Measurements from ENCODE around the gene AKAP12. TPM values are rescaled to one million over a fixed set of nuclear protein-coding genes. Genes with fewer than 3 reads are reported as not detected.
"Not testable (repeated sequence)": the region's sequence is repeated elsewhere in the genome, so short reads cannot be mapped to it uniquely, and the experiment has no call there.

AKAP12 gene
- total RNA-seq, 1 experiment from 2014 or later: 109 TPM

GRCh38 chr6:151381722-151382121 lies 142.0 kb downstream of the AKAP12 start:
- ATAC-seq: no peak
- Histone ChIP-seq H3K9me3 (ENCODE audit: low read length) (no peaks in the 10 kb centered on the region), H3K9ac (ENCODE audit: low read length) (no peak overlapping the region), H3K27ac (ENCODE audit: low read length) (no peak overlapping the region), H2AFZ (ENCODE audit: low read length) (no peak overlapping the region), H3K79me2 (ENCODE audit: low read length) (peaks cover 84% of the 10 kb centered on the region), H3K4me3 (ENCODE audit: low read length) (no peak overlapping the region), H3K4me2 (ENCODE audit: low read length) (no peak overlapping the region), H4K20me1 (ENCODE audit: low read length) (no peaks in the 10 kb centered on the region), H3F3A (ENCODE audit: low read length, unreplicated experiment) (no peaks in the 10 kb centered on the region), H3K4me1 (ENCODE audit: insufficient read depth, low read length) (no peaks in the 10 kb centered on the region), H3K36me3 (ENCODE audit: low read depth, low read length) (no peaks in the 10 kb centered on the region), H3K9me2 (replicated peaks; ENCODE audit: low read length) (no peaks in the 10 kb centered on the region), H3K27me3 (ENCODE audit: low read length) (no peaks in the 10 kb centered on the region)
- CTCF ChIA-PET: no interaction called here
- POLR2A ChIA-PET (ENCODE audit: unreplicated experiment): no interaction called here
- intact Hi-C loops (cut with micrococcal nuclease): no loop called here
- TF ChIP-seq EZH2 (IDR thresholded peaks at IDR 0.05; ENCODE audit: low read length, unreplicated experiment) (no peak), CTCF (conservative IDR thresholded peaks at IDR 0.05; ENCODE audit: low read depth, low read length) (no peak), EZH2phosphoT487 (IDR thresholded peaks at IDR 0.05; ENCODE audit: borderline replicate concordance, low read length) (no peak)
- no TSS peak for BruUV-seq (replicated peaks)
- no peak for DNase-seq

GRCh38 chr6:151382631-151383030 lies 142.9 kb downstream of the AKAP12 start:
- H3F3A ChIP-seq (ENCODE audit: low read length, unreplicated experiment); H2AFZ ChIP-seq (ENCODE audit: low read length); ATAC-seq; H3K27me3 ChIP-seq (ENCODE audit: low read length); CTCF ChIA-PET; H3K9ac ChIP-seq (ENCODE audit: low read length); H3K9me3 ChIP-seq (ENCODE audit: low read length); H3K4me2 ChIP-seq (ENCODE audit: low read length); DNase-seq; POLR2A ChIA-PET (ENCODE audit: unreplicated experiment); H3K36me3 ChIP-seq (ENCODE audit: low read depth, low read length); intact Hi-C loops (cut with micrococcal nuclease); H3K27ac ChIP-seq (ENCODE audit: low read length); H4K20me1 ChIP-seq (ENCODE audit: low read length); H3K9me2 ChIP-seq (replicated peaks; ENCODE audit: low read length); BruUV-seq (replicated peaks); H3K4me1 ChIP-seq (ENCODE audit: insufficient read depth, low read length); H3K4me3 ChIP-seq (ENCODE audit: low read length): not testable (repeated sequence)
- peaks cover 85% of the 10 kb centered on the region for H3K79me2 ChIP-seq (ENCODE audit: low read length)

GRCh38 chr6:151384151-151384550 lies 144.4 kb downstream of the AKAP12 start:
- ChIA-PET POLR2A (ENCODE audit: unreplicated experiment) (no interaction called here), CTCF (no interaction called here)
- DNase-seq: no peak
- H3K79me2 ChIP-seq (ENCODE audit: low read length): peaks cover 86% of the 10 kb centered on the region
- H3F3A ChIP-seq (ENCODE audit: low read length, unreplicated experiment): no peaks in the 10 kb centered on the region
- TF ChIP-seq EZH2 (IDR thresholded peaks at IDR 0.05; ENCODE audit: low read length, unreplicated experiment) (no peak), CTCF (conservative IDR thresholded peaks at IDR 0.05; ENCODE audit: low read depth, low read length) (no peak), EZH2phosphoT487 (IDR thresholded peaks at IDR 0.05; ENCODE audit: borderline replicate concordance, low read length) (no peak)
- H3K9ac ChIP-seq (ENCODE audit: low read length): no peak overlapping the region
- peaks cover 11% of the 10 kb centered on the region; the same call in 1 of the 2 replicates for H3K36me3 ChIP-seq (ENCODE audit: low read depth, low read length)
- H3K9me3 ChIP-seq (ENCODE audit: low read length): no peaks in the 10 kb centered on the region
- no peaks in the 10 kb centered on the region for H3K27me3 ChIP-seq (ENCODE audit: low read length)
- intact Hi-C loops (cut with micrococcal nuclease): no loop called here
- no peaks in the 10 kb centered on the region for H3K9me2 ChIP-seq (replicated peaks; ENCODE audit: low read length)
- peaks cover 9% of the 10 kb centered on the region for H3K4me1 ChIP-seq (ENCODE audit: insufficient read depth, low read length)
- no peaks in the 10 kb centered on the region for H4K20me1 ChIP-seq (ENCODE audit: low read length)
- BruUV-seq (replicated peaks): no TSS peak
- no peak overlapping the region for H3K4me3 ChIP-seq (ENCODE audit: low read length)
- no peak overlapping the region for H3K4me2 ChIP-seq (ENCODE audit: low read length)
- H2AFZ ChIP-seq (ENCODE audit: low read length): no peak overlapping the region
- ATAC-seq: no peak
- no peak overlapping the region for H3K27ac ChIP-seq (ENCODE audit: low read length)

All from PC-3 (cell line).